GM21515 (cell line): Measurements from ENCODE around the gene WRNIP1.

Experiments used
- ATAC-seq: cut with Tn5 transposase; IDR thresholded peaks from one replicate; pipeline ENCODE4 v1.9.1; 2021; ENCODE audit not compliant: unreplicated experiment

The WRNIP1 gene

DNA sequence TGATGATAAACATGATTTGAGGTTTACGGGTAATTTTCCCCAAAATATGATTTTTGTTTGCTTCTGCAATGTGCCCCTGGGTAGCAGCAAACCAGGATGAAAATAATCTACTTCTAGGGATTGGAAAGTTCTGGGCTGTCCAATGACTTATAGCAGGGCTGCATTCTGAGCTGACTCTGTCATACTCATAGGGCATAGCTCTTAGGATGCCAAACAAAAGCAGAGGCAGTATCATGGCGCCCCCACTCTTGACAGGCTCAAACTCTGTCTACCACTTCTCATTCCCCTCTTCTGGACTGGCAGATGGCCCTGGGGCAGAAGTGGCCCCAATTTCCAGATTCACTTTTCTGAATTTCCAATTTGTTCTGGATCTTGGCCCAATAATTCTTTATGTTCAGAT is 66.2 kb downstream of the WRNIP1 start:
- ATAC-seq: no peak

DNA sequence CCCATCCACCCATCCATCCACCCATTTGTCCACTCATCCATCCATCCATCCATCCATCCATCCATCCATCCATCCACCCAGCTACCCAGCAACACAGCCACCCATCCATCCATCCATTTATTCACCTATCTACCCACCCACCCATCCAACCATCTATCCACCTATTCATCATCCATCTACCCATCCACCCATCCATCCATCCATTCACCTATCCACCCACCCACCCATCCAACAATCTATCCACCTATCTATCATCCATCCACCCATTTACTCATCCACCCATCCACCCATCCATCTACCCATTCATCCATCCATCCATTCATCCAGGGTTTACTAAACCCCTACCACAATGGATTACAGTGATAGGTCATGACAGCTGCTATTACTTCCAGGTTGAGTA is 69.1 kb downstream of the WRNIP1 start:
- no peak for ATAC-seq
